ENCODE data around the gene ALG14. TPM values are rescaled to one million over a fixed set of nuclear protein-coding genes. Genes with fewer than 3 reads are reported as not detected.

The ALG14 gene
- total and polyA plus RNA-seq, 10 of the 15 experiments (the other 5 are each of a cell fraction or from before 2014, with no cell fraction given): 2.6 to 19.2 (median 7.5) TPM

- TF ChIP-seq ZZZ3 (IDR thresholded peaks at IDR 0.05; ENCODE audit: control insufficient read depth, insufficient read length, low read depth): no peak
- TF ChIP-seq NBN (IDR thresholded peaks at IDR 0.05): no peak
These were observed 26.4 kb downstream of the ALG14 start (continued) for GRCh38 chr1:95046359-95046758.

- RAD21 ChIA-PET (ENCODE audit: unreplicated experiment): interaction anchor here (0.6 to 2.6 kb wide), 7 partner anchors 81 to 560 kb away, joined by 3 to 67 read pairs (median 3); partner anchors contain the start of gene RWDD3
- H3K4me3 ChIP-seq: no peak overlapping the region
- H4K20me1 ChIP-seq (ENCODE audit: control insufficient read depth, insufficient read depth): no peaks in the 10 kb centered on the region
- peak; percentile 95 for FAIRE-seq
- POLR2A ChIA-PET: no interaction called here
- no peaks in the 10 kb centered on the region for H3K27me3 ChIP-seq (replicated peaks in 1 of 2; ENCODE audit: control insufficient read depth in 2 of 2, insufficient read depth in 2 of 2, low read length in 1 of 2)
- peak overlapping the region; percentile 25 for H2AFZ ChIP-seq (ENCODE audit: control insufficient read depth, low read depth, low read length)
- no peak overlapping the region for H3K9ac ChIP-seq (ENCODE audit: control insufficient read depth, insufficient read depth, low read length)
- no TSS peak for BruUV-seq (replicated peaks)
- peak; percentile 99 for ATAC-seq
- H3K4me1 ChIP-seq (ENCODE audit: control insufficient read depth, insufficient read depth, low read length): no peaks in the 10 kb centered on the region
- no peak overlapping the region; the same call in 1 of the 2 replicates for H3K4me2 ChIP-seq (ENCODE audit: control insufficient read depth, insufficient read depth)
- SMC1A ChIA-PET (ENCODE audit: uncharacterized antibody, unreplicated experiment): interaction anchor here (0.6 to 2.9 kb wide), 6 partner anchors 19 to 561 kb away, joined by 3 to 56 read pairs (median 3); no protein-coding TSS in a partner anchor
- H3K36me3 ChIP-seq (ENCODE audit: control insufficient read depth in 2 of 2, insufficient read depth in 2 of 2, low read length in 1 of 2): no peaks in the 10 kb centered on the region
- H3K9me3 ChIP-seq (replicated peaks; ENCODE audit: control insufficient read depth, insufficient read depth, low read length): no peaks in the 10 kb centered on the region
- intact Hi-C loops (cut with micrococcal nuclease; ENCODE audit: unreplicated experiment) (loop anchor here (1.0 kb wide), 1 partner anchor 189 kb away; no protein-coding TSS in a partner anchor), in situ Hi-C loops (cut with MboI) (loop anchor here (5.0 kb wide), 1 partner anchor 191 kb away; no protein-coding TSS in a partner anchor)
- peak; percentile 19 for DNase-seq (ENCODE audit: low read depth, low spot score)
- H3K27ac ChIP-seq (ENCODE audit: control insufficient read depth, insufficient read depth): no peak overlapping the region
- H3K79me2 ChIP-seq (ENCODE audit: control insufficient read depth, insufficient read depth, low read length): no peaks in the 10 kb centered on the region
- WGBS (ENCODE audit: insufficient coverage, insufficient replicate concordance, low lambda C conversion rate, missing lambda C conversion rate): 18% methylated on average over 11 of the region's 11 CpGs
- CTCF ChIA-PET: interaction anchor here (0.6 to 2.9 kb wide), 28 partner anchors 9 to 562 kb away, joined by 3 to 120 read pairs (median 4); partner anchors contain the start of gene ALG14
- TF ChIP-seq ATF3 (IDR thresholded peaks at IDR 0.05; ENCODE audit: borderline replicate concordance, extremely low read depth, low read depth, low read length) (no peak), EED (IDR thresholded peaks at IDR 0.05; ENCODE audit: low read depth) (no peak), PKNOX1 (IDR thresholded peaks at IDR 0.05) (no peak; the same call in 1 of the 2 replicates), NR2C2 (IDR thresholded peaks at IDR 0.05; ENCODE audit: borderline replicate concordance, control insufficient read depth, insufficient read length, low read depth) (no peak), SMARCA5 (IDR thresholded peaks at IDR 0.05) (peak; percentile 84), YY1 (IDR thresholded peaks at IDR 0.05; ENCODE audit: low read depth, low read length) (peak; percentile 77; the same call in 1 of the 2 replicates), CREM (IDR thresholded peaks at IDR 0.05; ENCODE audit: low read depth) (0 out of 2 replicates have a peak, but pooled peaks have one; percentile 21), HDGF (IDR thresholded peaks at IDR 0.05) (0 out of 2 replicates have a peak, but pooled peaks have one; percentile 67)
- TF ChIP-seq, protein P1, sequence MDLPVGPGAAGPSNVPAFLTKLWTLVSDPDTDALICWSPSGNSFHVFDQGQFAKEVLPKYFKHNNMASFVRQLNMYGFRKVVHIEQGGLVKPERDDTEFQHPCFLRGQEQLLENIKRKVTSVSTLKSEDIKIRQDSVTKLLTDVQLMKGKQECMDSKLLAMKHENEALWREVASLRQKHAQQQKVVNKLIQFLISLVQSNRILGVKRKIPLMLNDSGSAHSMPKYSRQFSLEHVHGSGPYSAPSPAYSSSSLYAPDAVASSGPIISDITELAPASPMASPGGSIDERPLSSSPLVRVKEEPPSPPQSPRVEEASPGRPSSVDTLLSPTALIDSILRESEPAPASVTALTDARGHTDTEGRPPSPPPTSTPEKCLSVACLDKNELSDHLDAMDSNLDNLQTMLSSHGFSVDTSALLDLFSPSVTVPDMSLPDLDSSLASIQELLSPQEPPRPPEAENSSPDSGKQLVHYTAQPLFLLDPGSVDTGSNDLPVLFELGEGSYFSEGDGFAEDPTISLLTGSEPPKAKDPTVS (IDR thresholded peaks at IDR 0.05; ENCODE audit: low read depth, low read length): no peak
- TF ChIP-seq, protein P2, sequence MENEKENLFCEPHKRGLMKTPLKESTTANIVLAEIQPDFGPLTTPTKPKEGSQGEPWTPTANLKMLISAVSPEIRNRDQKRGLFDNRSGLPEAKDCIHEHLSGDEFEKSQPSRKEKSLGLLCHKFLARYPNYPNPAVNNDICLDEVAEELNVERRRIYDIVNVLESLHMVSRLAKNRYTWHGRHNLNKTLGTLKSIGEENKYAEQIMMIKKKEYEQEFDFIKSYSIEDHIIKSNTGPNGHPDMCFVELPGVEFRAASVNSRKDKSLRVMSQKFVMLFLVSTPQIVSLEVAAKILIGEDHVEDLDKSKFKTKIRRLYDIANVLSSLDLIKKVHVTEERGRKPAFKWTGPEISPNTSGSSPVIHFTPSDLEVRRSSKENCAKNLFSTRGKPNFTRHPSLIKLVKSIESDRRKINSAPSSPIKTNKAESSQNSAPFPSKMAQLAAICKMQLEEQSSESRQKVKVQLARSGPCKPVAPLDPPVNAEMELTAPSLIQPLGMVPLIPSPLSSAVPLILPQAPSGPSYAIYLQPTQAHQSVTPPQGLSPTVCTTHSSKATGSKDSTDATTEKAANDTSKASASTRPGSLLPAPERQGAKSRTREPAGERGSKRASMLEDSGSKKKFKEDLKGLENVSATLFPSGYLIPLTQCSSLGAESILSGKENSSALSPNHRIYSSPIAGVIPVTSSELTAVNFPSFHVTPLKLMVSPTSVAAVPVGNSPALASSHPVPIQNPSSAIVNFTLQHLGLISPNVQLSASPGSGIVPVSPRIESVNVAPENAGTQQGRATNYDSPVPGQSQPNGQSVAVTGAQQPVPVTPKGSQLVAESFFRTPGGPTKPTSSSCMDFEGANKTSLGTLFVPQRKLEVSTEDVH (IDR thresholded peaks at IDR 0.05; ENCODE audit: low read depth, partially characterized antibody): no peak
These were observed 29.4 kb downstream of the ALG14 start for GRCh38 chr1:95043141-95043980.
